Midbrain (tissue), 1 donor: Measurements from ENCODE around the gene NDUFV3.
A peak's percentile ranks its signal among the peaks of the same experiment; 100 is the strongest.
"Not testable (repeated sequence)": the region's sequence is repeated elsewhere in the genome, so short reads cannot be mapped to it uniquely, and the experiment has no call there.

Experiments
- DNase-seq: peaks from one replicate; lab custom pipeline; 2025; lab: John Stamatoyannopoulos, UW

The NDUFV3 gene

GRCh38 chr21:42900446-42900845 lies 7.3 kb downstream of the NDUFV3 start:
- no peak for DNase-seq

DNA sequence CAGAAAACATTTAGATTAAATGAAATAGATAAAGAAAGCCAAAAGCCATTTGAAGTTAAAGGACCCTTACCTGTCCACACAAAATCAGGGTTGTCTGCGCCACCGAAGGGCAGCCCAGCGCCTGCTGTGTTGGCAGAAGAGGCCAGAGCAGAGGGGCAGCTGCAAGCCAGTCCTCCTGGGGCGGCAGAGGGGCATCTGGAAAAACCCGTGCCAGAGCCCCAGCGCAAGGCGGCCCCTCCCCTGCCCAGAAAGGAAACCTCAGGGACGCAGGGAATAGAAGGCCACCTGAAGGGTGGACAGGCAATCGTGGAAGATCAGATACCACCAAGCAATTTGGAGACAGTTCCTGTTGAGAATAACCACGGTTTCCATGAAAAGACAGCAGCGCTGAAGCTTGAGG lies 10.7 kb downstream of the NDUFV3 start:
- DNase-seq, result no peak

DNA sequence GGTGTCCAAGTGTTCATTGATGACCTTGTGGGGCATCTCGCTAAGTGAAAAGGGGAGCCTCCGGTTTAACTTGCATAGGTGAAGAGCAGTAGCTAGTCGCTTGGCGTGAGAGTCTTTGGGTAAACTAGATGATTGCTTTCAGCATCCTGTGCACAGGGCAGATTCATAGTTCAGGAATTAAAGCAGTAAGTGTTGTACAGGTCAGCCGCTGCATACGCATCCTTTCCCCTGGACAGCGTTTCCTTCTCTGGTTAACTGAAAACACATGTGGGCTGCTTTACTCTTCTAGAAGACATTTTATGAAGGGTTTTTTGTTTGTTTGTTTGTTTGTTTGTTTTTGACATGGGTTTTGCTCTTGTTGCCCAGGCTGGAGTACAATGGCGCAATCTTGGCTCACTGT lies 12.1 kb downstream of the NDUFV3 start:
- no peak for DNase-seq

DNA sequence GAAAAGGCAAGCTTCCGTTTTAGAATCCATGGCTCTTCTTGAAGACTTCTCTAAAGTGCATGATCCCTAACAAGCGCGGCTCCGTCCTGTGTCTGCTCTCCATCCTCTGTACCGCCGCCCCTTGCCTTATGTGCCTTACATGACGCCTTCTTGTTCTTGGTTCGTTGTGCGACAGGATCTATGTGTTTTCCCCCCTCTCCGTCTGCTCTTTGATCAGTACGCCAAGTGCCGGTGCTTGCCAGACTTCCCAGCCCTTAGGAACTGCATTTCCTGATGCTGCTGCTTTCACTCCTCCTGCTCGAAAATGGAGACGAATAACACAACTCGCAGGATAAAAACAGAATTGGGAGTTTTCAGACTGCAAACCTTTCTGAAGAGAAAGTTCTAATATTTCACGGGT lies 13.1 kb downstream of the NDUFV3 start:
- no peak for DNase-seq

- not testable (repeated sequence) for DNase-seq
Measured at GRCh38 chr21:42908484-42908883, 15.4 kb downstream of the NDUFV3 start.

- not testable (repeated sequence) for DNase-seq
Measured at GRCh38 chr21:42911920-42912319, 18.8 kb downstream of the NDUFV3 start.

- DNase-seq, result no peak
Measured at GRCh38 chr21:42913476-42913875, 20.4 kb downstream of the NDUFV3 start.

GRCh38 chr21:42918291-42918690 lies 25.2 kb downstream of the NDUFV3 start:
- DNase-seq, result no peak

DNA sequence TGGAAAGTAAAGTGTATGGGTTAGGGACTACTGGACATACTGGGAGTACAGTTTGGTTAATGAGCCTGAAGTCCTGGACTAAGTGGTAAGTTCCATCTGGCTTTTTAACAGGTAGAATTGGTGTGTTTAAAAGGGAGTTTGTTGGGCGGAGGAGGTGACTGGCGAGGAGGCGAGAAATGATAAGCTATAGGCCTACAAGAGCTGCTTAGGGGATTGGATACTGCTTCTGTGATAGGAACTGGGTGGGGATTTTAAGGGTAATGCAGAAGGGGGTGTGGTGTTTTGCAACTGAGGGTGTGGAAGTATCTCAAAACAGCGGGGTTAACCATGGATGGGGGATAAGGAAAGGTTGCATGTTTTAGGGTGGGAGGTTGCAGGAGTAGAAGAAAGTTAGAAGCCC lies 28.8 kb downstream of the NDUFV3 start:
- DNase-seq, result no peak

DNA sequence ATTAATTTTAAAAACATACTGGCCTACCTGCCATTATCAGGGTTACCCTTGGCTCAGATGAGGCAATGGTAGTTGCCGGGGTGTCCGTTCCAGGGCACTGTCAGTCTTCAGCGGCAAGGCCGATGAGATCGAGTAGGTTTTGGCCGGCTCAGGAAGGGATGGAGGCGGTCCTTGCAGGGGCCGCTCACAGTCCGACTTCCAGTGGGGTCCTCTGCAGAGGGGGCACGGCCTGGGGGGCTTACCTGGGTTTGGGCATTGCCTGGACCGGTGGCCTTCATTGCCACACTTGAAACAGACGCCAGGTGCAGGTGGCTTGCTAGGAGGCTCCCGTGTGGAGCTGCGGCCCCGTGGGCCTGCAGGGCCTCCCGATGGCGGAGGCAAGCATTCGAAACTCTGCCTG lies 29.8 kb downstream of the NDUFV3 start:
- DNase-seq, result no peak

DNA sequence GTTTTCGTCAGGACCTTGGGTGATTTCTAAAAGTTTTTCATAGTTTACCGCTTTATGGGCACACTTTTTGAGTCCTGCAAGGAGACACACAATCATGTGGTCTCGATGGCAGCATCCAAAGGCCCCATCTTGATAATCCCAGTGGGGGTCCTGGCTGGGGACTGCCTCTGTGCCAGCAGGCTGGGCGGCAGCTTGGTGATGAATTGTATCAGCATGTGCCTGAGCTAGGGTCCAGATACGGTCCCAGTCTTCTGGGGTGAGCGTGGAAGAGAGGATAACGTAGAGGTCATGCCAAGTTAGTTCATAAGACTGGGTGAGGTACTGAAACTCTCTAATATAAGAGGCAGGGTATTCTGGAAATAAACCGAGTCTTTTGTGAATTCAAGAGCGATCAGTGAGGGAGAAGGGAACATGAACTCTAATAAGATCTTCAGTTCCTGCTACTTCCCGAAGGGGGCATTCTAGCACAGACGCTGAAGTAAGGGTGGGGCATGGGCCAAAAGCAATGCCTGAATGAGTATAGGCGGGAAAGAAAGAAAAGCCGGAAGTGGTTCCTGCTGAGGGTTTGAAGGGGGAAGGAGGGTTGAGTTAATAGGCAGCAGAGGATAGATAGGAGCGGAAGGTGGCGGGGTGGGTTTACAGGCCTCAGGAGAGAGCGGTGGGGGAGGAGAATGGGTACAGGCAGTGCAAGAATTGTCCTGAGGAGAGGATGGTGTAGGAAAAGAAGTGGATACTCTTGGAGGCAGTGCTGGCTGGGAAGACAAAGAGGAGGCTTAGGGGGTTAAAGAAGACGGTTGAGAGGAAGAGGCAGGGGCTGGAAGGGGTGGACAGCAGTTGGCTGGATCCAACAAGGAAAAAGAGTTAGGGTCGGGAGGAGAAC lies 30.7 kb downstream of the NDUFV3 start:
- peak; percentile 80 for DNase-seq

GRCh38 chr21:42924433-42924751 lies 31.3 kb downstream of the NDUFV3 start:
- no peak for DNase-seq

- DNase-seq, result no peak
Measured at GRCh38 chr21:42925114-42925926, 32.2 kb downstream of the NDUFV3 start, which contains the start of gene ERVH48-1. Gene ERVH48-1, minus strand, starts transcription at chr21:42925630. Its CDS starts 6,624 bp downstream, at chr21:42919006.

GRCh38 chr21:42927474-42928200 lies 34.5 kb downstream of the NDUFV3 start:
- peak; percentile 52 for DNase-seq

DNA sequence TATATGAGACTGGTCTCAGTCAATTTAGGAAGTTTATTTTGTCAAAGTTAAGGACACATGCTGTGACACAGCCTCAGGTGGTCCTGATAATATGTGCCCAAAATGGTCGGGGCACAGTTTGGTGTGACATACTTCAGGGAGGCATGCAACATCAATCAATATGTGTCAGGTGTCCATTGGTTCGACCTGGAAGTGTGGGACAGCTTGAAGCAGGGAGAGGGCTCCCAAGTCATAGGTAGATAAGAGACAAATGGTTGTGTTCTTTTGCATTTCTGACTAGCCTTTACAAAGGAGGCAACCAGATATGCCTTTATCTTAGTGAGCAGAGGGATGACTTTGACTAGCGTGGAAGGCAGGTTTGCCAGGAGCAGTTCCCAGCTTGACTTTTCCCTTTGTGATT lies 36.9 kb downstream of the NDUFV3 start:
- no peak for DNase-seq

GRCh38 chr21:42931560-42932235 lies 38.6 kb downstream of the NDUFV3 start:
- no peak for DNase-seq

- not testable (repeated sequence) for DNase-seq
Measured at GRCh38 chr21:42932378-42933136, 39.4 kb downstream of the NDUFV3 start.

- DNase-seq, result not testable (repeated sequence)
Measured at GRCh38 chr21:42933137-42933970, 40.2 kb downstream of the NDUFV3 start.

DNA sequence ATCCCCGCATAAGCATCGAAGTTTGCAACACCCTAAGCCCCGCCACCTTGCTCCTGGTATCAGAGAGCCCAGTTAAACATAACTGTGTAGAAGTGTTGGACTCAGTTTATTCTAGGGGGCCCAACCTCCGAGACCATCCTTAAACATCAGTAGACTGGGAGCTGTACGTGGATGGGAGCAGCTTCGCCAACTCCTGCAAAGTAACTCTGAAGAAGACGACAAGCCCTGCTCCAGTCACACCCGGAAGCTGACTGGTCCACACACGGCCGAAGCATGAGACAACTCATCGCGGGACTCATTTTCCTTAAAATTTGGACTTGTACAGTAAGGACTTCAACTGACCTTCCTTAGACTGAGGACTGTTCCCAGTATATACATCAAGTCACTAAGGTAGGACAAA lies 40.9 kb downstream of the NDUFV3 start:
- DNase-seq, result not testable (repeated sequence)

GRCh38 chr21:42936360-42936759 lies 43.3 kb downstream of the NDUFV3 start:
- not testable (repeated sequence) for DNase-seq
